H1 (cell line): ENCODE data around the gene ARHGEF7.

ENCODE experiments used
- CTBP2 ChIP-seq: IDR thresholded peaks from 2 replicates; pipeline ENCODE4 v1.7.0; 2011; ENCODE audit warnings: borderline replicate concordance, mild to moderate bottlenecking, moderate library complexity, mixed read lengths, low read length; ENCODE audit not compliant: insufficient read depth, insufficient read length
- EZH2 ChIP-seq: fragments of 200-600 bp; sonication (generic); IDR thresholded peaks from 2 replicates; pipeline ENCODE4 v1.7.1; 2012; ENCODE audit warnings: low read depth, mild to moderate bottlenecking, moderate library complexity, low read length, inconsistent platforms; ENCODE audit not compliant: severe bottlenecking
- JUN ChIP-seq: IDR thresholded peaks from 2 replicates; pipeline ENCODE4 v1.6.1; 2011; ENCODE audit warnings: low read depth, mild to moderate bottlenecking, improper control_type of control experiment, low read length
- MAFK ChIP-seq: IDR thresholded peaks from 2 replicates; pipeline ENCODE4 v1.6.1; 2012; ENCODE audit warnings: low read depth, mild to moderate bottlenecking, improper control_type of control experiment, low read length
- NANOG ChIP-seq: IDR thresholded peaks from 2 replicates; pipeline ENCODE4 v1.6.1; 2011; ENCODE audit warnings: low read length, low read depth, mild to moderate bottlenecking, inconsistent platforms; ENCODE audit not compliant: insufficient read depth, poor library complexity, severe bottlenecking
- POLR2A ChIP-seq, 2 experiments: IDR thresholded peaks; 1 replicate in 1 of 2; 2 replicates in 1 of 2; pipeline ENCODE4 v1.6.1; 2011; ENCODE audit warnings: low read depth in 2 of 2, low read length in 2 of 2, mild to moderate bottlenecking in 2 of 2; ENCODE audit errors: control extremely low read depth in 1 of 2
- POLR2AphosphoS5 ChIP-seq: IDR thresholded peaks from 2 replicates; pipeline ENCODE4 v1.6.1; 2011; ENCODE audit warnings: low read depth, low read length
- RFX5 ChIP-seq: IDR thresholded peaks from 2 replicates; pipeline ENCODE4 v1.6.1; 2011; ENCODE audit warnings: low read depth, low read length, improper control_type of control experiment, borderline replicate concordance
- SIX5 ChIP-seq: IDR thresholded peaks from 2 replicates; pipeline ENCODE4 v1.6.1; 2011; ENCODE audit warnings: mild to moderate bottlenecking, low read depth, low read length
- SRF ChIP-seq: IDR thresholded peaks from 2 replicates; pipeline ENCODE4 v1.6.1; 2011; ENCODE audit warnings: mild to moderate bottlenecking, low read depth, low read length, moderate library complexity
- ZNF274 ChIP-seq: IDR thresholded peaks from 2 replicates; pipeline ENCODE4 v1.7.0; 2012; ENCODE audit warnings: low read length, borderline replicate concordance; ENCODE audit errors: extremely low read depth
- TF ChIP-seq, protein P1 (sequence below): fragments of 300-600 bp; sonication (generic); IDR thresholded peaks from 2 replicates; pipeline ENCODE4 v1.7.1; 2012; ENCODE audit warnings: low read length, moderate library complexity, mild to moderate bottlenecking, inconsistent platforms; ENCODE audit not compliant: insufficient replicate concordance
- TF ChIP-seq, protein P2 (sequence below), 3 experiments: IDR thresholded peaks; 1 replicate in 2 of 3; 2 replicates in 1 of 3; pipeline versions ENCODE4 v1.5.1 to v1.6.1; 2011; ENCODE audit warnings: low read length in 3 of 3, mild to moderate bottlenecking in 3 of 3, inconsistent platforms in 2 of 3, low read depth in 1 of 3, moderate library complexity in 1 of 3; ENCODE audit not compliant: insufficient read depth in 1 of 3; ENCODE audit errors: control extremely low read depth in 1 of 3

DNA sequence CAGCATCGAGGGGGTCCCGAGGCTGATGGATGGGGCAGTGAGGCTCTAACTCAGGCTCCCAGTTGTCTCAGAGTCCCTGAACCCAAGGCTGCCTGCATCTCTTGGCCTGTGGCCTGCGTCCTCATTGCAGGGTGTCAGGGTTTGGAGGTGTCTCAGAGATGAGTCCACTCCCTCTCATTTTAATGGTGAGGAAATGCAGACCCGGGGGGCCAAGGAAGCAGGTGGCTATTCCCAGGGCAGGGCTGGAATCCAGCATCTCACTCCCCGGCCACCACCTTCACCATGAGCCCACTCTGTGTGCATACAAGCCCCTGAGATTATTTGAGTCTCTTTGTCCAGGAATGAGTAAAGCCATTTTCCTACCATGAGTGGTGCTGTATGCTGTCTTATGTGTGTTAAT is 226.8 kb downstream of the ARHGEF7 start:
- no peak for TF ChIP-seq POLR2AphosphoS5
- no peak for TF ChIP-seq RFX5
- TF ChIP-seq, protein P1, sequence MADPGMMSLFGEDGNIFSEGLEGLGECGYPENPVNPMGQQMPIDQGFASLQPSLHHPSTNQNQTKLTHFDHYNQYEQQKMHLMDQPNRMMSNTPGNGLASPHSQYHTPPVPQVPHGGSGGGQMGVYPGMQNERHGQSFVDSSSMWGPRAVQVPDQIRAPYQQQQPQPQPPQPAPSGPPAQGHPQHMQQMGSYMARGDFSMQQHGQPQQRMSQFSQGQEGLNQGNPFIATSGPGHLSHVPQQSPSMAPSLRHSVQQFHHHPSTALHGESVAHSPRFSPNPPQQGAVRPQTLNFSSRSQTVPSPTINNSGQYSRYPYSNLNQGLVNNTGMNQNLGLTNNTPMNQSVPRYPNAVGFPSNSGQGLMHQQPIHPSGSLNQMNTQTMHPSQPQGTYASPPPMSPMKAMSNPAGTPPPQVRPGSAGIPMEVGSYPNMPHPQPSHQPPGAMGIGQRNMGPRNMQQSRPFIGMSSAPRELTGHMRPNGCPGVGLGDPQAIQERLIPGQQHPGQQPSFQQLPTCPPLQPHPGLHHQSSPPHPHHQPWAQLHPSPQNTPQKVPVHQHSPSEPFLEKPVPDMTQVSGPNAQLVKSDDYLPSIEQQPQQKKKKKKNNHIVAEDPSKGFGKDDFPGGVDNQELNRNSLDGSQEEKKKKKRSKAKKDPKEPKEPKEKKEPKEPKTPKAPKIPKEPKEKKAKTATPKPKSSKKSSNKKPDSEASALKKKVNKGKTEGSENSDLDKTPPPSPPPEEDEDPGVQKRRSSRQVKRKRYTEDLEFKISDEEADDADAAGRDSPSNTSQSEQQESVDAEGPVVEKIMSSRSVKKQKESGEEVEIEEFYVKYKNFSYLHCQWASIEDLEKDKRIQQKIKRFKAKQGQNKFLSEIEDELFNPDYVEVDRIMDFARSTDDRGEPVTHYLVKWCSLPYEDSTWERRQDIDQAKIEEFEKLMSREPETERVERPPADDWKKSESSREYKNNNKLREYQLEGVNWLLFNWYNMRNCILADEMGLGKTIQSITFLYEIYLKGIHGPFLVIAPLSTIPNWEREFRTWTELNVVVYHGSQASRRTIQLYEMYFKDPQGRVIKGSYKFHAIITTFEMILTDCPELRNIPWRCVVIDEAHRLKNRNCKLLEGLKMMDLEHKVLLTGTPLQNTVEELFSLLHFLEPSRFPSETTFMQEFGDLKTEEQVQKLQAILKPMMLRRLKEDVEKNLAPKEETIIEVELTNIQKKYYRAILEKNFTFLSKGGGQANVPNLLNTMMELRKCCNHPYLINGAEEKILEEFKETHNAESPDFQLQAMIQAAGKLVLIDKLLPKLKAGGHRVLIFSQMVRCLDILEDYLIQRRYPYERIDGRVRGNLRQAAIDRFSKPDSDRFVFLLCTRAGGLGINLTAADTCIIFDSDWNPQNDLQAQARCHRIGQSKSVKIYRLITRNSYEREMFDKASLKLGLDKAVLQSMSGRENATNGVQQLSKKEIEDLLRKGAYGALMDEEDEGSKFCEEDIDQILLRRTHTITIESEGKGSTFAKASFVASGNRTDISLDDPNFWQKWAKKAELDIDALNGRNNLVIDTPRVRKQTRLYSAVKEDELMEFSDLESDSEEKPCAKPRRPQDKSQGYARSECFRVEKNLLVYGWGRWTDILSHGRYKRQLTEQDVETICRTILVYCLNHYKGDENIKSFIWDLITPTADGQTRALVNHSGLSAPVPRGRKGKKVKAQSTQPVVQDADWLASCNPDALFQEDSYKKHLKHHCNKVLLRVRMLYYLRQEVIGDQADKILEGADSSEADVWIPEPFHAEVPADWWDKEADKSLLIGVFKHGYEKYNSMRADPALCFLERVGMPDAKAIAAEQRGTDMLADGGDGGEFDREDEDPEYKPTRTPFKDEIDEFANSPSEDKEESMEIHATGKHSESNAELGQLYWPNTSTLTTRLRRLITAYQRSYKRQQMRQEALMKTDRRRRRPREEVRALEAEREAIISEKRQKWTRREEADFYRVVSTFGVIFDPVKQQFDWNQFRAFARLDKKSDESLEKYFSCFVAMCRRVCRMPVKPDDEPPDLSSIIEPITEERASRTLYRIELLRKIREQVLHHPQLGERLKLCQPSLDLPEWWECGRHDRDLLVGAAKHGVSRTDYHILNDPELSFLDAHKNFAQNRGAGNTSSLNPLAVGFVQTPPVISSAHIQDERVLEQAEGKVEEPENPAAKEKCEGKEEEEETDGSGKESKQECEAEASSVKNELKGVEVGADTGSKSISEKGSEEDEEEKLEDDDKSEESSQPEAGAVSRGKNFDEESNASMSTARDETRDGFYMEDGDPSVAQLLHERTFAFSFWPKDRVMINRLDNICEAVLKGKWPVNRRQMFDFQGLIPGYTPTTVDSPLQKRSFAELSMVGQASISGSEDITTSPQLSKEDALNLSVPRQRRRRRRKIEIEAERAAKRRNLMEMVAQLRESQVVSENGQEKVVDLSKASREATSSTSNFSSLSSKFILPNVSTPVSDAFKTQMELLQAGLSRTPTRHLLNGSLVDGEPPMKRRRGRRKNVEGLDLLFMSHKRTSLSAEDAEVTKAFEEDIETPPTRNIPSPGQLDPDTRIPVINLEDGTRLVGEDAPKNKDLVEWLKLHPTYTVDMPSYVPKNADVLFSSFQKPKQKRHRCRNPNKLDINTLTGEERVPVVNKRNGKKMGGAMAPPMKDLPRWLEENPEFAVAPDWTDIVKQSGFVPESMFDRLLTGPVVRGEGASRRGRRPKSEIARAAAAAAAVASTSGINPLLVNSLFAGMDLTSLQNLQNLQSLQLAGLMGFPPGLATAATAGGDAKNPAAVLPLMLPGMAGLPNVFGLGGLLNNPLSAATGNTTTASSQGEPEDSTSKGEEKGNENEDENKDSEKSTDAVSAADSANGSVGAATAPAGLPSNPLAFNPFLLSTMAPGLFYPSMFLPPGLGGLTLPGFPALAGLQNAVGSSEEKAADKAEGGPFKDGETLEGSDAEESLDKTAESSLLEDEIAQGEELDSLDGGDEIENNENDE = no peak
- no peak for TF ChIP-seq MAFK
- TF ChIP-seq SIX5 = no peak
- TF ChIP-seq NANOG = no peak
- TF ChIP-seq CTBP2 = no peak
- no peak for TF ChIP-seq ZNF274
- TF ChIP-seq, protein P2, sequence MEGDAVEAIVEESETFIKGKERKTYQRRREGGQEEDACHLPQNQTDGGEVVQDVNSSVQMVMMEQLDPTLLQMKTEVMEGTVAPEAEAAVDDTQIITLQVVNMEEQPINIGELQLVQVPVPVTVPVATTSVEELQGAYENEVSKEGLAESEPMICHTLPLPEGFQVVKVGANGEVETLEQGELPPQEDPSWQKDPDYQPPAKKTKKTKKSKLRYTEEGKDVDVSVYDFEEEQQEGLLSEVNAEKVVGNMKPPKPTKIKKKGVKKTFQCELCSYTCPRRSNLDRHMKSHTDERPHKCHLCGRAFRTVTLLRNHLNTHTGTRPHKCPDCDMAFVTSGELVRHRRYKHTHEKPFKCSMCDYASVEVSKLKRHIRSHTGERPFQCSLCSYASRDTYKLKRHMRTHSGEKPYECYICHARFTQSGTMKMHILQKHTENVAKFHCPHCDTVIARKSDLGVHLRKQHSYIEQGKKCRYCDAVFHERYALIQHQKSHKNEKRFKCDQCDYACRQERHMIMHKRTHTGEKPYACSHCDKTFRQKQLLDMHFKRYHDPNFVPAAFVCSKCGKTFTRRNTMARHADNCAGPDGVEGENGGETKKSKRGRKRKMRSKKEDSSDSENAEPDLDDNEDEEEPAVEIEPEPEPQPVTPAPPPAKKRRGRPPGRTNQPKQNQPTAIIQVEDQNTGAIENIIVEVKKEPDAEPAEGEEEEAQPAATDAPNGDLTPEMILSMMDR (IDR thresholded peaks at IDR 0.05; ENCODE audit: control extremely low read depth in 1 of 3, insufficient read depth in 1 of 3, low read depth in 1 of 3, low read length in 3 of 3) = no peak
- no peak for TF ChIP-seq EZH2
- TF ChIP-seq POLR2A (IDR thresholded peaks at IDR 0.05; ENCODE audit: control extremely low read depth in 1 of 2, low read depth in 2 of 2, low read length in 2 of 2) = no peak
- no peak for TF ChIP-seq SRF
- no peak for TF ChIP-seq JUN
